ENCODE measurements around the gene MGLL. TPM values are rescaled to one million over a fixed set of nuclear protein-coding genes. Genes with fewer than 3 reads are reported as not detected.
"Not testable (repeated sequence)": the region's sequence is repeated elsewhere in the genome, so short reads cannot be mapped to it uniquely, and the experiment has no call there.

MGLL gene
- total RNA-seq, 1 experiment from 2014 or later = 10.5 TPM

DNA sequence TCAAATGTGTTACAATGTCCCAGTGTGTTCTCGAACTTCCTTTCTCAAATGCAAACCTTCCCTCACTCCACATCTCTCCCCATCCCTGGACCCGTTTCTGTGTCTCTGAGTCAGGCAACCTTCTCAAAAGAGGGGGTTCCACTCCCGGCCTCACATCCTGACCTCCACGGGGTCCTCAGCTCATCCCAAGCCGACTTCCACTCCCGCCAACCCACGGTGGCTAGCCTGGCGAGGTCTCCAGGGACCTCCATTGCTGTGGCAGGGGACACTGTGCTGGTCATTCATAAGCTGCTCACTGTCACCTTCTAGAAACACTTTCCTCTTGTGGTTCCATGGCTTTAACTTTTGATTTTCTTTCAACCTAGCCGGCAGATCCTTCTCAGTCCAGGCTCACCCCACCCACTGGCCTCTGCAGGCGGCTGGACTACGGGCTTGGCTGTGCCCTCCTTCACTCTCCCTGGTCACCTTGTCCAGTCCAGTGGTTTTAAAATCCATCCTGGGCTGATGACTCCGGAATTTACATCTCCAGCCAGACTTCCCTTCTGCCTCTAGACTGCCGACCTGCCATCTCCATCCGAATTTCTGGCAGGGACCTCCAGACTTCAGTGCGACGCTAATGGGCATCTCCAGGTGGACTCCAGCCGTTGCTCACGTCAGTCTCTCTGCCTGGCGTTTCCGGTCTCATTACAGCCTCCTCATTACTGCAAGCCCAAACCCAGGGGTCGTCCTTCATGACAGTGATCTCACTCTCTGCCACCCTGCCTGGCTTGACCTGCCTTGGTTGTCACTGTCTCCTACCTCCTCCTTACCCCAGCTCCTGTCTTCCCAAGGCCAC lies 129.6 kb downstream of the MGLL start:
- DNase-seq (ENCODE audit: low read depth) = no peak

DNA sequence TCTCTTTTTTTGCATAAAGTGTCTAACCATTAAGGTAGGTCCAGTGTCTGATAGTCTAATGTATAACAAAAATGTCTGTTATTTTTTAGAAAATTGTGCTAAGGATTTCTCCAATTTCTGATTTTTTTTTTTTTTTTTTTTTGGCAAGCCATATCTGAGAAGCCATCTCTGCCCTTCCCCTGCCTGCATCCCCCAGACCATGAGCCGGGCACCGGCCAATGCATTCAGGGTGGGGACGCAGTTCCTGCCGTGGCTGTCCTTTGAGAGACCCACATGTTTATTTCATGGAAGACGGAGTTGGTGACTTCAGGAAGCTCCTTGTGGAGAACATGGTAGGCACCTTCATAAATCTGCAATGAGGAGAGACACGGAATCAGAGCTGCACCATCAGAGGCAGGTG lies 130.3 kb downstream of the MGLL start:
- no peak for DNase-seq (ENCODE audit: low read depth)

GRCh38 chr3:127691489-127691888 lies 130.8 kb downstream of the MGLL start:
- no peak for DNase-seq (ENCODE audit: low read depth)

DNA sequence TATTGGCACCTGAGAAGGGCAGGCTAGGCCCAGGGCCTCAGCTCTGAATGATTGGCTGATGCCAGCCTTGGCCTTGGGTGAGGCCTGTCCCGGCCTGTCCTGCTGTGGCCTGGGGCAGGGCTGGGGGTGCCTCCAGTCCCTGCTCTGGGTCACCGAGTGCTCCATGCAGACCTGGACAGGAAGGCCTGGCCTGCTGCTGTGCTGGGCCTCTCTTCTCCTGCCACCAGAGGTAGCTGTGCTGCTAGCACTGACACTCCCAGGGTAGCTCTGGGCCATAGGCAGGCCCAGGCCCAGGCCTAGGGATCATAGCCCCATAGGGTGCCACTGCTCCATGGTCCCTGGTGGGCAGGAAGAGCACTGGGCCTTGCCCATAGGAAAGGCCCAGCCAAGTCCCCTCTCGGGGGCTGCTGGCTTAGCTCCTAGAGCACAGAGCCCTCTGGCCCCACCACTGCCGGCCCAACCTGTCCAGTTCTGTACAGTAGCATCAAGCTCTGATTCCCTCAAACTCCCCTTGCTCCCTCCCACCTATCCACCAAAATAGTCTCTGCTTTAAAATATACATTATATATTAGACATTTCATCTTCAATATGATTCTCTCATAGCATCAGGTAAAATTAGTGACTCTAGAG lies 131.4 kb downstream of the MGLL start:
- peak; percentile 74 for DNase-seq (ENCODE audit: low read depth)

DNA sequence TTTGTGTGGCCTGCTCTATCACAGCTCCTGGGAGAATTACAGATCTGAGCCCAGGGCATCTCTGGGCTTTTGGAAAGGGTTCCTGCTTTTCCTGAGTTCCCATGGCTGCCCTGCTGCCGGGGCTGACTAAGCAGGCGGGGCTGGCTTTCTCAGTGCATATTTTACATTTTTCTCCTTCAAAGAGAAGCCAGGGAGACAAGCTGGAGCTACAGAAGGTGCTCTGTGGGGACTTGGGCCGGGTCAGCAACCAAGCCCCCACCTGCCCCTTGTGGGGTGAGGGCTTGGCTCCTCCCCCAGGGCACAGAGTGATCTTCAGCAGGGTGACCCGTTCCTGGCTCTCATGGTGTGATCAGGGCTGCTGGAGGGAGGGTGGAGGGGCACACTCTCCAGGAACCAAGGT lies 132.2 kb downstream of the MGLL start:
- DNase-seq (ENCODE audit: low read depth) = peak; percentile 78

- no peak for DNase-seq (ENCODE audit: low read depth)
Measured at GRCh38 chr3:127689266-127689860, 133.0 kb downstream of the MGLL start.

DNA sequence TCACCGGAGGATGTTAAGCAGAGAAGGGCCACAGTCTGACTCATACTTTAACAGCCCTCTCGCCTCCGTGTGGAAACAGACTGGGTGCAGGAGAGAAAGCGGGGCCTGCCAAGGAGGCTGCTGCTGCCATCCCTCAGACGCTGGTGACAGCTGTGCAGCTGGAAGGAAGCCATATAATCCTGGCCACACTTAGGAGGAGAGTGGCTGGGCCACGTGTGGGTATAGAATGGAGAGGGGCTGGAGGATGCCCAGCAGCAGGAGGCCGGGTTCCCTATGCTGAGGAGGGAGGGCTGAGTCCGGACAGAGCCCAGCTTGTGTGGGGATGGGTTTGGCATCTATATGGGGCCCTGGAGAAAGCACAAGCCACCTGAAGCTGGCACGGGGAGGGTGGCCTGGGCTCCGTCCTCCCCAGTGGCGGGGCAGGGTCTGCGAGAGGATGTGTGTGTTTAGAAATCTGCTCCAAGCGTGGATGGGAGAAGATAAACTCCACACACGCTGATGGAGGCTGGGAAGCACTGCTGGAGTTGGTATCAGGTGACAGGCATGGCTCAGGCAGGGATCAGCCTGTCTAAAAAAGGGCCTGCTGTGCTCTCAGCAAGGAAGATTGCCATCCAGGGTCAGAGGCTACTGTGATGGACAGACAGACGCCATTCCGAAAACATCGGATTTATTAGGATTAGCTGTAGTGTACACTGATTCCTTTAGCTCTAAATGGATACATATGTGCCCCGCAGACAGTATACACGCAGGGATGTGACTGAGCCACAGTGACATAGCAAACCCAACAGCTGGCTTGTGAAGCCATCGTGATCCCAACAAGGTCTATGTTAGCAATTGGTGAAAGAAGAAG lies 133.7 kb downstream of the MGLL start:
- no peak for DNase-seq (ENCODE audit: low read depth)

DNA sequence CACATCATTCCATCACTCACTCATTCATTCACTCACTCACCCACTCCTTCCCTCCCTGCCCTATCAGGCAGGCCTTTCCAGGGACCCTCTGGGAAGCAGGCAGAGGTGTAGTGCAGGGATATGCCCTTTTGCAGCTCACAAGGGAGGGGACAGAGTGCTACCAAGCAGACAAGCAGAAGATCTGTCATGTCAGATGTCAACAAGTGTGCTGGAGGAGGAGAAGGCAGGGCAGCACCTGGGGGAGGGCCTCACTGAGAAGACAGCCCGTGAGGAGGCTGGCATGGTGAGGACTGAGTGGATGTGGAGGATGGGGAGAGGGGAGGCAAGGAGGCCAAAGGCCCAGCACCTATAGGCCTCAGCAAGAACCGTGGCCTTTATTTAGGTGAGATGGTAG lies 134.3 kb downstream of the MGLL start:
- no peak for DNase-seq (ENCODE audit: low read depth)

DNA sequence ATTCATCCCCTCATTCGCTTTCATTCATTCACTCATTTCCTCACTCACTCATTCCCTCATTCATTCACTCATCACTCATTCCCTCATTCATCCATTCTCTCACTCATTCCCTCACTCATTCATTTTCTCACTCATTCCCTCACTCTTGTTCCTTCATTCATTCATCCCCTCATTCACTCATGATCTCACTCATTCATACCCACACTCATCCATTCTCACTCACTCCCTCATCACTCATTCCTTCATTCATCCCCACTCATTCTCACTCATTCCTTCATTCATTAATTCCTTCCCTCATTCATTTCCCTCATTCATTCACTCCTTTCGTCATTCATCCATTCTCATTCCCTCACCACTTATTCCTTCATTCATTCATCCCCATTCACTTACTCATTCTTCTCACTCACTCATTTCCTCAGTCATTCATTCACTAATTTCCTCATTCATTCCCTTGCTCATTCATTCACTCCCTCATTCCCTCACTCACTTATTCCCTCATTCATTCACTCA lies 135.0 kb downstream of the MGLL start:
- DNase-seq (ENCODE audit: low read depth) = no peak

- DNase-seq (ENCODE audit: low read depth) = no peak
Measured at GRCh38 chr3:127686512-127686894, 135.8 kb downstream of the MGLL start.

GRCh38 chr3:127685708-127686511 lies 136.4 kb downstream of the MGLL start:
- no peak for DNase-seq (ENCODE audit: low read depth)

DNA sequence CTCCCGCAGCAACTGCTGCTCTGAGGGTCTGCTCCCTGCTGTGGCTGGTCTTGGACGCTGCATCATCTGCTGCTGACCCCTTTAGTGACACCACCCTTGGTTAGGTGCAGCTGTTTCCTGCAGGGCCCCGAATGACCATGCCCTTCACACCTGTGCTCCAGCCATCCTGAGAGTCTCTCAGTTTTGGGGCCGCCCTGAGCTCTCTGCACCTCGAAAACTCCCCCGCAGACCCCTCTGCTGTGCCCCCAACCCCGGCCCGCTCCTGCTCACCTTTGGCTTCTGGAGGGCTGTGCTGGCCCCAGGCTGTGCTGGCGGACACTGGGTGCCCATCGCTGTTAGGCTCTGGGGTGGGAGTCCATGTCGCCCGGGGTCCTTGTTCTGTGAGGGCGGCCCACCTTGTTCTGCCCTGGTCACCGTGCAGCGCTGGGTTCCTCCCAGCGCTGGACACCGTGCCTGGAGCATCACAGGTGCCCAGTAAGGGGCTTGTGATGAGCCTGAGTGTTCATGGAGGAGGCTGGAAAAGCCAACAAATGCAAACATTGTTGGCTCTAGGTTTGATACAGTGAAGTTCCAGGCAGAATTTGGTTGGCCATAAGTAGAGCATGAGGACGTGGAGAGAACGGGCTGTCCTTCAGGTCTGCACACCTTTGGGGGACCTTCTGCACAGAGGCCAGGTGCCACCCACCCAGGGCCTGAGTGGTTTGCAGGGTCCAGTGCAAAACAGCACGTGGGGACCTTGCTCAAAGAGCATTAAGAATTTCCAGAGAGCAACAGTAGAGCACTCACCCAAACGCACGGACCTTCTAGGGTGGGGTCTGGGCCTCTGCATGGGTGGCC lies 137.2 kb downstream of the MGLL start:
- no peak for DNase-seq (ENCODE audit: low read depth)

- DNase-seq (ENCODE audit: low read depth) = no peak
Measured at GRCh38 chr3:127682561-127682960, 139.8 kb downstream of the MGLL start.

- not testable (repeated sequence) for DNase-seq (ENCODE audit: low read depth)
Measured at GRCh38 chr3:127682175-127682554, 140.2 kb downstream of the MGLL start.

DNA sequence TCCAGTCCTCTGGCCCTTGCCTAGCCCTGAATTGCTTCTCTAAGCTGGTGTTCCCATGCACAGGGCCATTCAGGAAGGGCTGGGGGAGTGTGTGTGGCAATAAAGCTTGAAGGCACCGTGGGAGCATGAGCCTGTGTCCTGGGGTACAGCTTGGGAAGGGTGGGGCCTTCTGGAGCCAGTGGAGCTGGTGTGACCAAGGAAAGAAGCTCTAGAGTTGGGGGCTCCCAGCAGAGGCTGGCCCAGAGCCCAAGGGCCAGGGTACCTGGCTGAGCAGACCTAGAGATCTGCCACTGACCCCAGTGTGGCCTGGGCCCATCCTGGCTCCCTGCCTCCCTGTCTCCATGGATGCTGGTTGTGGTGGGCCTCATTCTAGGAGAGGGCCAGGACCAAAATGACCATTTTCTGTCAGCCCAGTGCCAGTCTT lies 141.5 kb downstream of the MGLL start:
- no peak for DNase-seq (ENCODE audit: low read depth)

DNA sequence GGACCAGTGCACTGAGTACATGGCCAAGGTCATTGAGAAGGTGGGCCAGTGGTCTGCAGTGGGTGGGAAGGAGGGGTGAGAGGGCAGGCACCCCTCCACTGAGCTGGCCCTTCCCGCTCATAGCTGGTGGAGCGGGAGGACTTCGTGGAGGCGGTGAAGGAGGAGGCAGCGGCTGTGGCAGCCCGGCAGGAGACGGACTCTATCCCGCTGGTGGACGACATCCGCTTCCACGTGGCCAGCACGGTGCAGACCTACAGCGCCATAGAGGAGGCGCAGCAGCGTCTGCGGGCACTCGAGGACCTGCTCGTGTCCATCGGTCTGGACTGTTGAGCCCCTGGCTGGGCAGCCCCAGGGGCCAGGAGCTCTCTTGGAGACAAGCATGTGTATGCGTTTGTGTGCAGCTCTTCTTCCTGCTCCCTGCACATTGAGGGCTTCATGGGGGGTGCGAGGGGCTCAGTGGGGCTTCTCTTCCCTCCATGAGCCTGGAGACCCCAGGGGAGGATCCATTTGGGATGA lies 142.1 kb downstream of the MGLL start:
- DNase-seq (ENCODE audit: low read depth) = no peak

- no peak for DNase-seq (ENCODE audit: low read depth)
Measured at GRCh38 chr3:127679534-127680145, 142.7 kb downstream of the MGLL start.

GRCh38 chr3:127678611-127679533 lies 143.4 kb downstream of the MGLL start:
- DNase-seq (ENCODE audit: low read depth) = no peak

Measured in HT1080 (cell line).